Measurements from ENCODE around the gene LRRC74A. TPM values are rescaled to one million over a fixed set of nuclear protein-coding genes. Genes with fewer than 3 reads are reported as not detected.

The LRRC74A gene
- total RNA-seq, 1 donor from 2014 or later, result not detected

- TF ChIP-seq CTCF (conservative IDR thresholded peaks at IDR 0.05), result no peak
- Mint-ChIP-seq H3K27ac (no peak overlapping the region), H3K4me3 (no peak overlapping the region)
These were observed 48.5 kb downstream of the LRRC74A start for GRCh38 chr14:76874734-76875133.

GRCh38 chr14:76876076-76876475 lies 49.9 kb downstream of the LRRC74A start:
- Mint-ChIP-seq H3K27me3 (no peaks in the 10 kb centered on the region), H3K4me1 (ENCODE audit: unreplicated experiment) (peaks cover 5% of the 10 kb centered on the region), H3K36me3 (no peaks in the 10 kb centered on the region), H3K27ac (peak overlapping the region; percentile 46), H3K4me3 (no peak overlapping the region), H3K9me3 (no peaks in the 10 kb centered on the region)
- no peak for DNase-seq (ENCODE audit: extremely low spot score, unreplicated experiment)
- TF ChIP-seq CTCF (conservative IDR thresholded peaks at IDR 0.05), result peak; percentile 97

More at GRCh38 chr14:76874734-76875133, 48.5 kb downstream of the LRRC74A start:
- Mint-ChIP-seq H3K4me1 (ENCODE audit: unreplicated experiment) (peaks cover 11% of the 10 kb centered on the region), H3K9me3 (no peaks in the 10 kb centered on the region), H3K27me3 (peaks cover 3% of the 10 kb centered on the region), H3K36me3 (no peaks in the 10 kb centered on the region)
- no peak for DNase-seq (ENCODE audit: extremely low spot score, unreplicated experiment)

GRCh38 chr14:76877871-76878270 lies 51.7 kb downstream of the LRRC74A start:
- H3K36me3 Mint-ChIP-seq, result no peaks in the 10 kb centered on the region
- H3K4me1 Mint-ChIP-seq (ENCODE audit: unreplicated experiment), result peaks cover 4% of the 10 kb centered on the region
- TF ChIP-seq CTCF (conservative IDR thresholded peaks at IDR 0.05), result no peak
- no peaks in the 10 kb centered on the region for H3K27me3 Mint-ChIP-seq
- H3K4me3 Mint-ChIP-seq, result no peak overlapping the region
- H3K9me3 Mint-ChIP-seq, result no peaks in the 10 kb centered on the region
- H3K27ac Mint-ChIP-seq, result no peak overlapping the region
- DNase-seq (ENCODE audit: extremely low spot score, unreplicated experiment), result no peak

- Mint-ChIP-seq H3K36me3 (no peaks in the 10 kb centered on the region), H3K27me3 (no peaks in the 10 kb centered on the region), H3K9me3 (no peaks in the 10 kb centered on the region), H3K4me3 (no peak overlapping the region), H3K27ac (no peak overlapping the region), H3K4me1 (ENCODE audit: unreplicated experiment) (no peaks in the 10 kb centered on the region)
- no peak for DNase-seq (ENCODE audit: extremely low spot score, unreplicated experiment)
- TF ChIP-seq CTCF (conservative IDR thresholded peaks at IDR 0.05), result no peak
These were observed 54.2 kb downstream of the LRRC74A start for GRCh38 chr14:76880449-76880848.

- no peak overlapping the region for H3K27ac Mint-ChIP-seq
- no peaks in the 10 kb centered on the region for H3K9me3 Mint-ChIP-seq
- DNase-seq (ENCODE audit: extremely low spot score, unreplicated experiment), result no peak
- no peak overlapping the region for H3K4me3 Mint-ChIP-seq
- TF ChIP-seq CTCF (conservative IDR thresholded peaks at IDR 0.05), result no peak
- no peaks in the 10 kb centered on the region for H3K36me3 Mint-ChIP-seq
- peaks cover 6% of the 10 kb centered on the region for H3K4me1 Mint-ChIP-seq (ENCODE audit: unreplicated experiment)
- H3K27me3 Mint-ChIP-seq, result no peaks in the 10 kb centered on the region
These were observed 55.1 kb downstream of the LRRC74A start for GRCh38 chr14:76881348-76881747.

- Mint-ChIP-seq H3K4me3 (no peak overlapping the region), H3K36me3 (no peaks in the 10 kb centered on the region), H3K9me3 (no peaks in the 10 kb centered on the region), H3K4me1 (ENCODE audit: unreplicated experiment) (peaks cover 7% of the 10 kb centered on the region), H3K27ac (no peak overlapping the region), H3K27me3 (peaks cover 4% of the 10 kb centered on the region)
- no peak for DNase-seq (ENCODE audit: extremely low spot score, unreplicated experiment)
- TF ChIP-seq CTCF (conservative IDR thresholded peaks at IDR 0.05), result no peak
These were observed 56.4 kb downstream of the LRRC74A start for GRCh38 chr14:76882651-76883050.

Data from type B pancreatic cell (in vitro differentiated cells).